HG03139 (cell line): ENCODE data around the gene SPEN.
A peak's percentile ranks its signal among the peaks of the same experiment; 100 is the strongest.
"Not testable (repeated sequence)": the region's sequence is repeated elsewhere in the genome, so short reads cannot be mapped to it uniquely, and the experiment has no call there.

ENCODE experiments used
- ATAC-seq: cut with Tn5 transposase; IDR thresholded peaks from one replicate; pipeline ENCODE4 v1.9.1; 2021; ENCODE audit not compliant: unreplicated experiment

SPEN gene

GRCh38 chr1:15856888-15857287 lies 9.4 kb downstream of the SPEN start:
- no peak for ATAC-seq

- ATAC-seq = no peak
Measured at GRCh38 chr1:15858069-15858670, 10.7 kb downstream of the SPEN start.

- ATAC-seq = no peak
Measured at GRCh38 chr1:15858672-15859372, 11.3 kb downstream of the SPEN start.

- no peak for ATAC-seq
Measured at GRCh38 chr1:15863156-15863901, 15.8 kb downstream of the SPEN start.

- ATAC-seq = no peak
Measured at GRCh38 chr1:15866721-15867201, 19.3 kb downstream of the SPEN start.

GRCh38 chr1:15867288-15867687 lies 19.8 kb downstream of the SPEN start:
- ATAC-seq = no peak

GRCh38 chr1:15869413-15869812 lies 21.9 kb downstream of the SPEN start:
- no peak for ATAC-seq

- ATAC-seq = no peak
Measured at GRCh38 chr1:15870421-15870820, 22.9 kb downstream of the SPEN start.

- no peak for ATAC-seq
Measured at GRCh38 chr1:15874471-15874870, 27.0 kb downstream of the SPEN start.

GRCh38 chr1:15876357-15877055 lies 29.0 kb downstream of the SPEN start:
- ATAC-seq = no peak

- no peak for ATAC-seq
Measured at GRCh38 chr1:15881961-15882360, 34.5 kb downstream of the SPEN start.

GRCh38 chr1:15882665-15883064 lies 35.2 kb downstream of the SPEN start:
- ATAC-seq = no peak

- no peak for ATAC-seq
Measured at GRCh38 chr1:15883326-15883725, 35.8 kb downstream of the SPEN start.

GRCh38 chr1:15884477-15884876 lies 37.0 kb downstream of the SPEN start:
- no peak for ATAC-seq

- no peak for ATAC-seq
Measured at GRCh38 chr1:15885269-15885668, 37.8 kb downstream of the SPEN start.

- ATAC-seq = peak; percentile 58
Measured at GRCh38 chr1:15885701-15886610, 38.4 kb downstream of the SPEN start.

GRCh38 chr1:15886611-15887167 lies 39.2 kb downstream of the SPEN start:
- ATAC-seq = no peak

- not testable (repeated sequence) for ATAC-seq
Measured at GRCh38 chr1:15892857-15893599, 45.5 kb downstream of the SPEN start.

- ATAC-seq = no peak
Measured at GRCh38 chr1:15895233-15895632, 47.7 kb downstream of the SPEN start.
